Stimulated activated CD4-positive, alpha-beta T cell treated with anti-CD3 and anti-CD28 coated beads, Interleukin-2, amount 100 ng/mL, for 24 hours (primary cell): ENCODE measurements around the gene ATRIP.

Experiments
- DNase-seq, 2 donors: peaks; one replicate each; pipeline ENCODE4 v3.0.0-alpha.2; 2020

The ATRIP gene

DNA sequence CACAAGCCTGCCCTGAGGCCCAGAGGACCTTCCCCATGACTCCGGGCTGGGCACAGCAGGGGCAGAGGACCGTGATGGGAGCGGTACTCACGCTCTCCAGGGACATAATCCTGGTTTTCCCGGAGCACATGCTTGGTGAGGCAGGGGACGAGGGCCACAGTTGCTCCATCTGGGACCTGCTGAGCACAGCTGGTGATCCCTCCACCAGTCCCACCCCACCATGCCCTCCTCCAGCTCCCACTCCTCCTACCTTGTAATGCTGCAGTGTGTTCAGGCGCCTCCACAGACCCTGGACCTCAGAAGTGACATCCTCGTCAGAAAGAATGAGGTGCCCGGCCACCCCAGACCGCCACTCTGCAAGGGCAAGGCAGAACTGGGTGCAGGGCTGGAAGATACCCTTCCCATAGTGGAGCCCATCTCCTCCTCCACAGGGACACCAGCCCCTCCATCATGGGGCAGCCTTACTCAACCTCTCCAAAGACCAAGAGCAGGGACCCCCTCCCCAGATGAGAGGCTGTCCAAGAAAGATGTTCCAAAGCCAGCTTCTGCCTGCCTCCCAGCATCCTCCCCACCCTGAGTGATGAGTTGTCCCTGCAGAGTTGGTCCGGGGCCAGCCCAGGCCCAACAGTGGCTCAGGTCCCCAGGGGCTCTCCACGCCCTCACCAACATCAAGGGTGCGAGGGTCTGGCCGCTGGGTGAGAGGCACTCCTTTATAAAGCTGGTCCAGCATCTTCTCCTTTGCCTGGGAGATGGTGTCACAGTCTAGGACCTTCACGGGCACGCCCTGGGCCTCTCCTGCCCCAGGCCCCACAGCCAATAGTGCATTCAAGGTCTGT lies 36.1 kb upstream of the ATRIP start:
- no peak for DNase-seq

DNA sequence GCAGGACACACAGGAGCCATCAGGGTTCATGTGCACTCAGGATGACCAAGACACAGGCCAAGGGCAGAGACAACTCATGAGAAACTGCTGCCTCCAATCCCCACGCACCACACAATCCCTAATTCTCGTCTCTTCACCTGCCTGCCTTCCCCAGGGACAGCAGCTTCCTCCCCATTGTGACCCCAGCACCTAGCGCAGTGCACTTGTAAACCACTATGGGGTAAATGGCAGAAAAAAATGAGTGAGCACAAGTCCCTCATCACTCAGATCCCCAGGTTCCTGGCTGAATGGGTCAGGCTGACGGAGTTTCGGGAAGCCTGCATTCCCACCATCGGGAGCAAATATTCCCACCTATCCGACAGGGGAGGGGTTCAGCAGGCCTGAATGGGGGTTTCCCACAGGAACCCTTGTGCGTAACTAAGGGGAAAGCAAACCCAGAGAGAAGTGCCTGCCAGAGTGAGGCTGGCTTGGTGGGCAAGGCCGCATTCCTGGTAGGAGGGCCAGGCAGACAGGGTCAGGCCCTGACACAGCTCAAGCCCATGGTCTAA lies 35.4 kb upstream of the ATRIP start:
- DNase-seq: no peak

DNA sequence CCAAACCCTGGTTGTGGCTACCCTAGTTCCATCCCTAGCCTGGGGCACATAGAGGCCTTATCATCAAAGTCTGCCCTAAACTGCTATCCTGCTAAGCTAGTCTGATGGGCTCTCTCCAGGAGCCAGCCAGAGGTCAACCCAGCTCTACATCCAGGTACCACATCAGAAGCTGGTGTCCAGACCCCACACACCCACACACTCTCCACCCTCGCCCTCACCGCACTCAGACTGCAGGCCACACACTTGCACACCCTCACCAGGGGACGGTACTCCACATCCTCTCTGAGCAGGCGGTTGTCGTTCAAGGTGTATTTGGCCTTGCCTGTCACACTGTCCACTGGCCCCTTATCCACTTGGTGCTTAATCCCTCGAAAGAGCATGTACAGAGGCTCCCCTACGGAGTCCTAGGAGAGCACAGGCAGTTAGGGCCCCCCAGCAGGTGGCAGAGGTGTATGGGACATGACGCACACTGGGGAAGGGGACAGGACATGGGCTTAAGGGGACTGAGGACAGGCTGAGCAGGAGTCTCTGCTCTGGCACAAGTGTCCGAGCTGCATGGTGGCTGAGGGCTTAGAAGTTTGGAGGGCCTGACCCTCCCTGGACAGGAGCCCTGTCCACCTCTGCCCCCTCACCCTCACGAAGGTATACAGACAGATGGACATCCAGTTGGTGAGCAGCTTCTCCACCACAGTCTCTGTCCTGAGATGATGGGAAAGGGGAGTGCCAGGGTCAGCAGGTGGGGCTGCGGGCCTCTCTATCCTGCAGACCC lies 34.7 kb upstream of the ATRIP start:
- DNase-seq: no peak

DNA sequence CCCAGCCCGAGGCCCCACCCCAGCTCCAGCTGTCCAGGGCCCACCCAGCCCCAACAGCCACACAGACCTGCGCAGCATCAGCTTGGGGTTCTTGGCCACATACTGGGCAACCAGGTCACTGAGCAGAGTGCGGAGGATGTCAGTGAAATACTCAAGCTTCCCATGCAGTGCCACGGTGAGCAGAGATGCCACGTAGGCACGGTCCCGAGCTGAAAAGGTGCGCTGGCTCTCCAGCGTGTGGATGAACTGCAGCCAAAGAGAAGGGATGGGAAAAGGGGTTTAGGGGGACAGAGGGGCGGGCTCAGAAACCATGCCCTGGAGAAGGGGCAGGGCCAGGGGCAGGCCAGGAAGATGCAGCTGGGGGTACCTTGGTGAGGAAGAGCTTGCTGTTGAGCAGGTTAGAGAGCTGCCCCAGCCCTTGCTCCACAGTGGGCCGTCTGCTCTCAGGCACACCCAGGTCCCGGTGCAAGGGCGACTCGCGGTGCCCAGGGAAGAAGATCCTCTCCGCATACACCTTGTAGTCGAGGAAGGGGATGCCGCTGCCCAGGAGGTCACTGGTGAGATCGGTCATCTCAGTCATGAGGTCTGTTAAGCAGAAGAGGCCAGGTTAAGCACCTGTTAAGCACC lies 34.0 kb upstream of the ATRIP start:
- DNase-seq: no peak

DNA sequence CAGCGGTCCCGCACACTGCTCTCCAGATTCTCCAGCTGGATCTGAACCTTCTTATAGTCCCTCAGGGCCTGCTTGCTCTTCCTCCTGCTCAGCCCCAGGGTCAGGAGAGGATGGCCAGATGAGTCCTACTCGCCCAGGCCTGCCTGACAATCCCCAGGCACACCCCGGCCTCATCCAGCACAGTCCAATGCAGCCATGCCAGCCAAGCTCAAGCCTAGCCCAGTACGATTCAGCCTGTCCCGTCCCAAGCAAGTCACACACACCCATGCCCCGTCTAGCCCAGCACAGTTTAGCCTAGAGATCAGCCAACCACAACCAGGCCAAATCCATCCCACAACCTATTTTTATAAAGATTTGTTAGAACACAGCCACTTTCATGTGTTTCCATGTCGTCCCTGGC lies 33.5 kb upstream of the ATRIP start:
- DNase-seq: no peak

DNA sequence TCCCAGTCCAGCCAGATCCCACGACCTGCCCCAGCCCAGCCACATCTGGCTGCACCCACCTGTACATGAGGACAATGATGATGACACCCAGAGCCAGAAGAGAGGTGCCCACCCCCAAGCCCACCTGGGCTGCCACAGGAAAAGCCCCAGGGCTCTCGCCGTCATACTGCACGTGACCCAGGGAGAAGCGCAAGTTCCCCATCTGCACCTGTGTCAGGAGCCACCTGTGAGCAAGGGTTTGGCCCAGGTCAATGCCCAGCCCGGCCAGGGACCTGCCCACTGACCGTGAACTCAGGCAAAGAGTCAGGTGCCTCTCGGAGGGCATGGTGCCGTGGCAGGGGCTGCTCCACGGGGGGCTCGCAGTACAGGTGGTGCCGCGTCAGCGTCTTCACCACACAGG lies 32.9 kb upstream of the ATRIP start:
- DNase-seq: no peak

DNA sequence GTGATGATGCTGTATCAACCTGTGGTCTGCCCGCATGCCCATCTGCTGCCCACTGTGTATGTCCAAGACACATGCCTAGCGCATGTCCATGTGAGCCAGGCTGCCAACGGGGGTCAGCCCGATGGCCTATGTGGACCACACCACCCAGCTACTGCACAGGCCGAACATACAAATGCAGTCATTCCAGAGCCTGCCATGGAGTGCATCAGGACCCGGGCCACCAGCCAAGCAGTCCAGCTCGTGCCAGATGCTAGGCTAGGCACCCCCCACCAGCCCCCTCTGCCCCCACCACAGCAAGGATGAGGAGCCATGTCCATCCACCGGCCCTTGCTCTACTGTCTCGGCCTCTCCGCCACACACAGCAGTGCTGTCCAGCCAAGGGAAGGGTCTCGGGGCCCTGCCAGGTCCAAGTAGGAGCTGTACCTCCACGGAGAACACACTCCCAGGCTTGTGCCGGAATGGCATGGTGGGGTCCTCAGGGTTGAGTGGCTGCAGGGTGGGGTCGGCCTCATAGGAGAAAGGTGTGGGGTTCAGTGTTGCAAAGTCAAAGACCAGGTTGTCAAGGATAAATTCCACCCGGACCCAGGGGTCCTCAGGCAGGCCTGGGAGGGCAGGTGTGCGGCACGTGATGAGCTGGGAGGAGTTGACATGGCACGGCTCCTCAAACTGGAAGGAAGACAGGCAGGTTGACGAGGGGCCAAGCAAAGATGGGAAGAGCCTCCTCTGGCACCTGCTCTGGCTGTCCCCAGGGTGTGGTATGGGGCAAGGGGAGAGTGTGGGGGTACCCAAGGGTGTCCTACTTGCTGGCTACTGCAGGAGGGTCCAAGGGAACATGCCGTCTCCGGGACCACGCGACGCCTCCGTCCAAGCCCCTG lies 31.9 kb upstream of the ATRIP start:
- DNase-seq: no peak

DNA sequence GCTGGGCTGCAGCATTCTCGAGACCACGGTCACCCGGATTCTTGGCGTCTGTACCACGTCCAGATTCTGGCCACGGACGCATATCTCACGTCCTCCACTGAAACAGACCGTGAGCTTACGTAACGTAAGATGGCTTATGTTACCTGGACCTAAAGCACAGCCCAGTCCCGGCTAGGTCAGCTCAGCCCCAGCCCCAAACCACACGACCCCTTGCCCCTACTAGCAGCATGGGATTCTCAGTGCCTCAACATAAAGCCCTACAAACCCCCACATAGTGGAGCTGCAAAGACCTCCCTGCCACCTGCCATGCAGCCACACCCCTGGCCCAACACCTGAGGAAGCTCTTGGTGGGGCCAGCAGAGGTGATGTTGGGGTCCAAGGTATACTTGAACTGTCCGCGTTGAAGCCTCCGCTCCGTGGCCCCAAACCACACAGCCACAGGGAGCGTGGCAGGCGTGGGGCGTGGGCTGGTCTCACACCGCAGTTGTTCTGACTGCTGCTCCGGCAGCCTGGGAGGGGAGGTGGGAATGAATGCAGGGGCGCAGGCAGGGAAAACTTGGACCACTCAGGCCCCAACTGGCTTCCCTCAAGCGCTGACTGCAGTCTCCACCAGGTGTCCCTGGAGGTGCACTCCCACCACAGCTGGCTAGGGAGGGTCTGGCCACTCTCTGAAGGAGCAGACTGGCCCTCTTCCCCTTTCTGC lies 31.1 kb upstream of the ATRIP start:
- no peak for DNase-seq

DNA sequence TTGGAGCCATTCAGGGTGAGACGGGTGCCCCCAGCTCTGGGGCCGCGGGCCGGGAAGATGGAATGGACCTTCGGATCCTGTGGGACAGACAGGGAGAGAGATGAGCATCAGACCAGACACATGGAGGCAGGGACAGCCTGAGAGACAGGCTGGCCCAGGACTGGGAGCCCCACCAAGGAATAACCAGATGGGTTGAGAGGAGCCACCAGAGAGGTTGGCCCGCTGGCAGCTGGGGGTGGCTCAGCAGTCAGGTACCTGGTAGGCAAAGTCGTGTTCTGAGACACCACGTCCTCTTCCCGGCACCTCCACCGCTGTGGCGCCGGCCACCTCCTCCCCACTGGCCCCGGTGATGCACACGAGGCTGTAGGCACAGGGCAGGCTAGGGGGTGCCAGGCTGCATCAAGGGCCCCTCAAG lies 30.4 kb upstream of the ATRIP start:
- no peak for DNase-seq

DNA sequence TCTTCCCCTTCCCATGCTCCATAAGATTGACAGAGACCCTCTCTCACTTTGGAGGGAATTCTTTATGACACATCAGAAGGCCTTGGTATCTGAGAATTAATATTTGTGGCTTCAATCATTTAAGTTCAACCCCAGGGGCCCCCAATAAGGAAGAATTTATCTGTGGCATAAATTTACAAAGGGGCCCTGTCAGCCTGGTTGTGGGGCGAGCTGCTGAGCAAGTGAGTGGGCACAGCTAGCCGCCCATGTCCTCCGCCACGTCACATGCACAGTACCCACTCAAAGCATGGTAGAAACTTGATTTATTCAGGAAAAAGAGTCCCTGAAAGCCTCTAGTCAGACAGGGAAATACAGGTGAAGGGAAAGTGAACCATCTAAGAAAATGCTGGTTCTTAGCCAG lies 30.0 kb upstream of the ATRIP start:
- no peak for DNase-seq

DNA sequence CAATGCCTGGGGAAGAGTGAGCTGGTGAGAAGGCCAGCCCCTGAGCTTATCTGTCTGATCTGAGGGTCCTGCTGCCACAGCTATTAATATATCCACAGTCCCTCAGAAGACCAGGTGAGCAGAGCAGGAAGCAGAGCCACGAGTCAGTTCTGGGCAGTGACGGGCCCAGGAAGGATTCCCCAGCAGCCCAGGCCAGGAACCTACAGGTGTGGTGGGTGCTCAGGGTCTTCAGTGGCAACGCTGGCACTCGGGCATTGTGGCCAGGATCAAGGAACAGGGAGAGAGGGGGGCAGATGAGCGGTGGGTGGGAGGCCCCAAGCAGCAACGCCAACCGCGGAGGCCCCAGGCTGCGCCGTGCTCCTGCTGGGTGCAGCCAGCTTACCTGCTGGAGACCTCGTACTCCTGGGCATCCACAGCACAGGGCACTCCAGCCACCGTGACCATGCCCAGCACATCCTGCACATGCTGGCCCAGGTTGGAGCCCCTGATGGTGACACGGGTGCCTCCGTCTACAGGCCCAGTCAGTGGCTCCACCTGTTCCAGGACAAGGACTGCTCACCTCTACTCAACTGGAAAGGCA lies 28.9 kb upstream of the ATRIP start:
- no peak for DNase-seq

DNA sequence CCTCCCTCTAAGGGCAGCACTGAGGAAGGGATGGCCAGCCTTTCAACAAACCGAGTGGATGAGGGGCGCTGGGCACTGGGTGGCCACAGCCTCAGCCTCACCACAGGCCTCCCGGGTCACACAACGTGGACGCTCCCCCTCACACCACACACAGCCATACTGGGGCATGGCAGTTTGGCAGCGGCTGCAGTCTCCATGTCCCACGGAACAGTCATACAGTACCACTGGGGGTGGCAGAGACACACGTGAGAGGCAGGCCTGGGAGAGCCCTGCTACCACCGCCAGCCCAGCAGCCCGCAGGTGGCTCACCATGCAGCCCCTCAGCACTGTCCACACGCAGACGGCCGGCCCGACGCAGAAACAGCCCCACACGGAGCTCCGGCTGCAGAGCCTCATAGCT lies 28.4 kb upstream of the ATRIP start:
- DNase-seq: no peak

DNA sequence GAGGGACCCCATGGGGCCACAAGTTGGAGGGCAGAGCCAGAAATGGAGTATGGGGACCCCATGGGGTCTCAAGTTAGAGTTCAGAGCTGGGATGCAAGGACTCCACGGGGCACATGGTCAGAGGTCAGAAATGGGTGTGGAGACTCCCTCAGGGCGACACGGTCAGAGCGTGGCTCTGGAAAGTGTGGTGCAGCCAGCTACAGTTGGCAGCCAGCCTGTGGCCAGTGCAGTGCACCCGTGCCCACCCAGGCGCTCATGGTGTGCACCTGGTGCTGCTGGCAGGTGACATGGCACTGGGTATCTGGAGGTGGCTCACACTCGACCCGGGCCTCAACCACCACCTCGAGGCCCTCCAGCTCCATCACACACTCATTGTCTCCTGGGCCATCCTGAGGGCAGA lies 27.9 kb upstream of the ATRIP start:
- no peak for DNase-seq

DNA sequence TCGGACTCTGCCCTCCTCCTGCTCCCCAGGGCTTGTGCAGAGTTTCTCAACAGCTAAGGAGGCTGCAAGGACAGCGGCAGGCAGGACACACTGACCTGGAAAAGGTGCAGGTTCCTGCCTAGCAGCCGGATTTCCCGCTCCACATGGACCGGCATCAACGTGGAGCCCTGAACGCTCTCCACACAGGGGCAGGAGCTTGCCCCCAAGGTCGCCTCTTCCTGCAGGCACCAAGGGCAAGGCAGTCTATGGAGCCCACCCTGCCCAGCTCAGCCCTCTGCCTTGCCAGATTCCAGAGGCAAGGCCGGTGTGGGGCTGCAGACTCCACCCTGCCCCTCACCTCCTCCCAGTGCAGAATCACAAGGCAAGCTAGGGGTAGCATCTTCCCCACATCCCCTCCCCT lies 27.4 kb upstream of the ATRIP start:
- DNase-seq: no peak

DNA sequence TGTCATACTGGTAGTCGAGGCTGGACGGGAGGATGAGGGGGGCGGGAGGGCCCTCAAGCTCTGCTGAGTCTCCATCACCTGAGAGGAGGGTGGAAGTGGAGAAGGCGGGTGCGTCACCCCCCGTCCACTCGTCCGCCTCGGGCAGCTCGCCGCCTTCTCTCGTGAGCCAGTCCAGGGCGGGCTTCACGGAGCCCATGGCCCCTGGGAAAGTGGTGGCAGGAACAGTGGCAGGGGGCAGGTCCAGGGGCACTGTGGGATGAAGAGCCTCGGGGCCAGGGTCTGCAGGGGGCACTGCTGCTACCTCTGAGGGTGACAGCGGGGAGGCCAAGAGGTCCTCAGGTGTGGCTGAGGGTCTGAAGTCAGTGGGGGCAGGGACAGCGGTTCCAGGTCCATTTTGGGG lies 26.9 kb upstream of the ATRIP start:
- DNase-seq: no peak

DNA sequence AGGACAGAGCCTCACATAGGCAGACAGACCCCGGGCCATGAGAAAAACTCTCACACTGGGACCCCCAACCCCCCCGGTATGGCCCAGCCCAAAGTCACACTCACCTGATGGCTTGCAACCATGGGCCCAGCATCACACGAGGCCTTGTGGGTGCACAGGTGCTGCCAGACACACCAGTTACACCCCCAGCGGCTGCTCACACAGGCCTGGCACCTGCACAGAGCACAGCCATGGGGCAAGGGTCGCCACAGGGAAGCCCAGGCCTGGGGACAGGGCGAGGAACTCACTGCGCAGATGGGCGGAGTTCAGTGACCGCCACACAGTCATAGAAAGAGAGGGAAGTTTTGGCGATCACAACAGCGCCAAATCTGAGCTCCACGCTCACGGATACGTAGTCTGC lies 26.0 kb upstream of the ATRIP start:
- DNase-seq: no peak

DNA sequence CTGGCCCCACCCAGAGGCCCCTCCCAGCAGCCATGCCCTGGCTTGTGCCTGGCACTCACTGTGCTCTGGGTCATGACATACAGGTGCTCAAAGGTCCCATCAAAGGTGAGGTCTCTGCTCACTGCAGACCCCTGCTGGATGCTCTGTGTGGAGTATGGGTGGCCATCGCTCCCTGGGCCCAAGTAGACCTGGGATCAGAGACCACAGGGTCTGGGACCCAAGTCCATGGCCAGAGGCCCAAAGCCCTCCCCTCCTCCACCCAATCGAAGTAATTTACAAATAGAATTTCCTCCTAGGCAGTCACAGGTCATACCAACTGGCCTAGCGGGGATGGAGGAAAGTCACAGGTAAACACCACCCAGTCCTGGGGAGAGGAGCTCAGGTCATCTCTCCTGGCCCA lies 24.3 kb upstream of the ATRIP start:
- no peak for DNase-seq

DNA sequence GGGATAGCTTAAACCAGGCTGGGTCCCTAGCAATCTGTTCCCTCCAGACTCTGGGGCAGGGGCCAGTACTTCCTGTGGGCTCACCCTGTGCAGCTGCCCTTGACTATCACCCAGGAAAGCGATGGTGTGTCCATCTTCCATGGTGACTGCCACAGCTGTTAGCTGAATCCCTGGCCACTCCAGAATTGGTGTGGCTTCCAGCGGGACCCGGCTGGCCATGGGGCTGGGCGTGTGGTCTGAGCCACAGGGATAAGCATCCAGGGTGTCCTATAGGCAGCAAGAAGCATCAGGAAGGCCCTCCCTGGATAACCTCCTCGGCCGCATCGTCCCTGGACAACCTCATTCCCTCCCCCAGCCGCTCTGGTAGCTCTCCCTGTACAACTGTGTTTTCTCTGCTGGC lies 23.9 kb upstream of the ATRIP start:
- DNase-seq: no peak

DNA sequence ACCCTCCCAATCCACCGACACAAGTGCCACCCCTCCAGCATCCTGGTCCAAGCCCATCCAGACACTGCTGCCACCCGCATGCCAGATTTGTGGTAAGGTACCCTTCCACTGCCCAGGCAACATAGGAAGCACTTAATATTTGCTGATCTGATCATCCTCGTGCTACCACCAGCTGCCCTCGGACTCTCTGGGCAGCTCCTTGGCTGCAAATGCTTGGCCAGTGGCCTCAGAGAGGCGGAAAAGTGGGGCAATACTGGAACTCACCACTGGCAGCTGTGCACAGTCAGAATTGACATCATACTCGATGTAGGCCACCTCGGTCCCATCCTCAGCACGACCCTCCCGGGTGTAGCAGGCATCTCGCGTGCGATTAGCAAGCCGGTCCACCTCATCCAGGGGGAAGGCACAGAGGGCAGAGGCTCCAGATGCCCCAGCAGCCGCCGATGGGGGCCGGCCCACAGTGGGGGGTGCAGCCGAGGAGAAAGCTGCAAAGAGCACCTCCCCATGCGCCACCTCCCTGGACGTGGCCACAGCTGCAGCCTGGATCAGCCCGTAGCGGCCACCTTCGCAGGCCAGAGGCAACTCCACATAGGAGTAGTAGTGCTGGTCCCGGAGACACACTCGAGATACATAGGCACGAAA lies 23.2 kb upstream of the ATRIP start:
- no peak for DNase-seq

DNA sequence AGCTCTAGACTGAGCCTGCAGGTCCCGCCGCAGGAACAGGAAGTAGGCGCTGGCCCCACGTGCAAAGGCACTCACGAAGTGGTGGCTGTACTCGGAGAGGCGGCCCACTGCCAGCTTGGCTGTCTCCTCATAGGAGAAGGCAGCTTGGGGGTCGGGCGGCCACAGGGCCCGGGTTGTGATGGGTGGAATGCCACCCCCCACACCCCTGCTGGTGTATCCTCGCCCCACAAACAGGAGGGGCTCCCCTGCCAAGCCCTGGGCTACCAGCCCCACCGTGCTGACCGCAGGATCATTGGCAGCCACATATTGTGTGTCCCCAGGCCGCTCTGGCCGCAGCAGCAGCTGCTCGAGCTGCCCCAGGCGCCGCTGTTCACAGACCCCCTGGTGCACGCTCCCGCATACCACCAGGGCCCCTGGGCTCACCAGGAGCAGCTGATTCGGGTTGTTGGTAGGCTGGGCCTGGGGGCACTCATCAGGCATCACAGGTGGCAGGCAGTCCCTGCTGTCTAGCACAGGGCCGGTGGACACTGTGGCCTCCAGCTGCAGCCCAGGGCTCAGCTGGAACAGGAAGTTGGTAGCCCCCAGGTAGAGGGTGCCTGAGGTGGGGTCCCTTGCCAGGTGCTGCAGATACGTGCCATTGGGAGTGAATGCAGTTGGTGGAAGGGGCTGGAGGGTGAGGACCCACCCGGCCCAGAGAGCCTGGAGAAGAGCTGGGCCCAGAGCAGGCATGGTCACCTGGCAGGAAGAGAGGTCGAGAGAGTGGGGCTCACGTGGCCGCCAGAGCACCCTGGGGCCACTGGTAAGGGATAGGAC lies 22.4 kb upstream of the ATRIP start:
- DNase-seq: no peak
